SK-N-SH (cell line): ENCODE results near the gene DENND1A. TPM values are rescaled to one million over a fixed set of nuclear protein-coding genes. Genes with fewer than 3 reads are reported as not detected.

ENCODE experiments used
- CTCF ChIA-PET: fragments of 300-600, 350-600 bp; formaldehyde crosslinking; extraction: SDS; loops from one replicate; lab custom pipeline; 2021; lab: Yijun Ruan, JAX
- POLR2A ChIA-PET: fragments of 350-600 bp; sonication (Branson Sonifier 250); formaldehyde crosslinking; extraction: SDS; loops from one replicate; lab custom pipeline; 2020; ENCODE audit warnings: antibody characterized with exemption, inconsistent platforms; lab: Yijun Ruan, JAX
- DNase-seq: peaks from one replicate; pipeline ENCODE4 v3.0.0; 2012
- H2AFZ ChIP-seq: fragments of 200-600 bp; sonication (generic); 2 replicates; pipeline ENCODE4 v1.8.1; 2016; ENCODE audit warnings: antibody characterized with exemption, mild to moderate bottlenecking, low read depth
- H3F3A ChIP-seq: fragments of 200-600 bp; sonication (generic); replicated peaks from 2 replicates; pipeline ENCODE3; 2016; ENCODE audit warnings: antibody characterized with exemption, mild to moderate bottlenecking; ENCODE audit not compliant: insufficient read depth
- H3K27ac ChIP-seq, 2 experiments: fragments of 200-500 bp in 1 of 2; fragments of 200-600 bp in 1 of 2; sonication (Bioruptor generic) in 1 of 2; sonication (generic), shearing (Covaris generic) in 1 of 2; 2 replicates each; pipeline versions ENCODE4 v1.5.1 to v1.6.1; 2014 to 2016; ENCODE audit warnings: low read depth in 2 of 2, inconsistent platforms in 1 of 2, low read length in 1 of 2, mild to moderate bottlenecking in 1 of 2, mixed read lengths in 1 of 2
- H3K27me3 ChIP-seq: fragments of 200-600 bp; sonication (generic), shearing (Covaris generic); 2 replicates; pipeline ENCODE4 v1.6.1; 2016; ENCODE audit warnings: mixed run types; ENCODE audit not compliant: insufficient read depth
- H3K36me3 ChIP-seq, 2 experiments: fragments of 200-500 bp in 1 of 2; fragments of 200-600 bp in 1 of 2; sonication (Bioruptor generic) in 1 of 2; sonication (generic) in 1 of 2; replicated peaks in 1 of 2; 2 replicates each; pipeline versions ENCODE3 to v1.5.1; 2014 to 2016; ENCODE audit warnings: low read length in 1 of 2, mild to moderate bottlenecking in 1 of 2; ENCODE audit not compliant: insufficient read depth in 2 of 2, control insufficient read depth in 1 of 2
- H3K4me1 ChIP-seq, 2 experiments: fragments of 200-500 bp in 1 of 2; fragments of 200-600 bp in 1 of 2; sonication (Bioruptor generic) in 1 of 2; sonication (generic), shearing (Covaris generic) in 1 of 2; 2 replicates each; pipeline versions ENCODE4 v1.5.1 to v1.6.1; 2014 to 2016; ENCODE audit warnings: low read depth in 1 of 2, low read length in 1 of 2, mixed run types in 1 of 2; ENCODE audit not compliant: insufficient read depth in 2 of 2, control insufficient read depth in 1 of 2
- H3K4me2 ChIP-seq: fragments of 200-600 bp; sonication (generic), shearing (Covaris generic); 2 replicates; pipeline ENCODE4 v1.6.1; 2017; ENCODE audit warnings: mixed run types
- H3K4me3 ChIP-seq, 2 experiments: fragments of 200-500 bp in 1 of 2; fragments of 200-600 bp in 1 of 2; sonication (Bioruptor generic) in 1 of 2; sonication (generic), shearing (Covaris generic) in 1 of 2; 2 replicates each; pipeline versions ENCODE4 v1.5.1 to v1.8.1; 2014 to 2016; ENCODE audit warnings: low read depth in 2 of 2, inconsistent platforms in 1 of 2, low read length in 1 of 2, mild to moderate bottlenecking in 1 of 2, mixed read lengths in 1 of 2, moderate library complexity in 1 of 2
- H3K79me2 ChIP-seq: fragments of 200-600 bp; sonication (generic); 2 replicates; pipeline ENCODE4 v1.8.1; 2017; ENCODE audit warnings: mild to moderate bottlenecking; ENCODE audit not compliant: insufficient read depth
- H3K9ac ChIP-seq: fragments of 200-600 bp; sonication (generic); 2 replicates; pipeline ENCODE4 v1.6.1; 2017; ENCODE audit warnings: mixed run types
- H3K9me2 ChIP-seq: fragments of 200-600 bp; sonication (generic); 2 replicates; pipeline ENCODE4 v1.6.1; 2017; ENCODE audit warnings: mixed run types
- H3K9me3 ChIP-seq: fragments of 200-600 bp; sonication (generic); 2 replicates; pipeline ENCODE4 v1.6.1; 2017; ENCODE audit warnings: mixed run types, mild to moderate bottlenecking, moderate library complexity
- H4K20me1 ChIP-seq: fragments of 200-600 bp; sonication (generic); 2 replicates; pipeline ENCODE4 v1.6.1; 2017; ENCODE audit warnings: mild to moderate bottlenecking, mixed run types; ENCODE audit not compliant: insufficient read depth
- CHD2 ChIP-seq: fragments of 150-350 bp; IDR thresholded peaks from 2 replicates; pipeline ENCODE4 v1.6.1; 2018; ENCODE audit warnings: low read length; ENCODE audit not compliant: partially characterized antibody
- CTCF ChIP-seq: fragments of 200-600 bp; sonication (generic); IDR thresholded peaks from 2 replicates; pipeline ENCODE4 v1.6.1; 2017; ENCODE audit warnings: antibody characterized with exemption, mild to moderate bottlenecking, moderate library complexity
- ELF1 ChIP-seq: IDR thresholded peaks from 2 replicates; pipeline ENCODE4 v1.4.0; 2012
- FOSL2 ChIP-seq: IDR thresholded peaks from 2 replicates; pipeline ENCODE4 v1.4.0; 2012; ENCODE audit warnings: low read depth, mild to moderate bottlenecking, moderate library complexity, borderline replicate concordance
- FOXJ3 ChIP-seq: sonication (generic); formaldehyde crosslinking; IDR thresholded peaks from 2 replicates; pipeline ENCODE4 v1.5.1; 2020; ENCODE audit warnings: mild to moderate bottlenecking, missing genetic modification reagents
- FOXM1 ChIP-seq: IDR thresholded peaks from 2 replicates; pipeline ENCODE4 v1.4.0; 2012; ENCODE audit warnings: low read depth, mild to moderate bottlenecking
- GABPA ChIP-seq: IDR thresholded peaks from 2 replicates; pipeline ENCODE4 v1.4.0; 2012; ENCODE audit warnings: low read depth, mild to moderate bottlenecking
- JUND ChIP-seq: IDR thresholded peaks from 2 replicates; pipeline ENCODE4 v1.4.0; 2012
- MEF2A ChIP-seq: IDR thresholded peaks from 2 replicates; pipeline ENCODE4 v1.4.0; 2012; ENCODE audit warnings: low read depth, borderline replicate concordance
- MXI1 ChIP-seq: IDR thresholded peaks from 2 replicates; pipeline ENCODE4 v1.6.1; 2012; ENCODE audit warnings: mild to moderate bottlenecking, low read depth, low read length, improper control_type of control experiment
- NFIC ChIP-seq: IDR thresholded peaks from 2 replicates; pipeline ENCODE4 v1.4.0; 2012; ENCODE audit warnings: borderline replicate concordance
- NRF1 ChIP-seq: IDR thresholded peaks from 2 replicates; pipeline ENCODE4 v1.6.1; 2012; ENCODE audit warnings: low read depth, mild to moderate bottlenecking, low read length
- POLR2AphosphoS5 ChIP-seq: IDR thresholded peaks from 2 replicates; pipeline ENCODE4 v1.6.1; 2012; ENCODE audit warnings: low read depth, low read length
- RCOR1 ChIP-seq: fragments of 150-350 bp; IDR thresholded peaks from 2 replicates; pipeline ENCODE4 v1.6.1; 2017; ENCODE audit warnings: antibody characterized with exemption, low read length
- RFX5 ChIP-seq: IDR thresholded peaks from 2 replicates; pipeline ENCODE4 v1.6.1; 2012; ENCODE audit warnings: mild to moderate bottlenecking, improper control_type of control experiment, low read length
- RXRA ChIP-seq: IDR thresholded peaks from 2 replicates; pipeline ENCODE4 v1.4.0; 2012; ENCODE audit warnings: low read depth, mild to moderate bottlenecking, borderline replicate concordance
- SIN3A ChIP-seq: IDR thresholded peaks from 2 replicates; pipeline ENCODE4 v1.6.1; 2012; ENCODE audit warnings: low read depth, mild to moderate bottlenecking, low read length, moderate library complexity, borderline replicate concordance
- SMC3 ChIP-seq: IDR thresholded peaks from 2 replicates; pipeline ENCODE4 v1.6.1; 2012; ENCODE audit warnings: low read depth, low read length, improper control_type of control experiment
- YY1 ChIP-seq: IDR thresholded peaks from 2 replicates; pipeline ENCODE4 v1.4.0; 2012; ENCODE audit warnings: low read depth, mild to moderate bottlenecking
- ZBTB33 ChIP-seq: IDR thresholded peaks from 2 replicates; pipeline ENCODE4 v1.4.0; 2012; ENCODE audit warnings: low read depth, borderline replicate concordance
- WGBS: methylation state at CpG from one replicate; pipeline ENCODE4 v1.1.6; 2017; ENCODE audit warnings: low lambda C conversion rate; 5-methylcytosine and 5-hydroxymethylcytosine counted together
- polyA plus RNA-seq, 3 experiments: library from polyadenylated mRNA; depleted of rRNA; stranded (reverse); fragments of >200 nt; gene quantifications; 2 replicates each; pipeline ENCODE4 v1.2.3, GENCODE V29; 2012

DENND1A gene
- polyA plus RNA-seq, 1 of the 3 experiments (the other 2 are of a cell fraction), result 25.4 TPM

- Histone ChIP-seq H4K20me1 (no peaks in the 10 kb centered on the region), H3K79me2 (no peaks in the 10 kb centered on the region), H3K4me2 (no peak overlapping the region), H3K36me3 (no peaks in the 10 kb centered on the region), H2AFZ (no peak overlapping the region), H3K27ac (no peak overlapping the region), H3F3A (no peaks in the 10 kb centered on the region), H3K27me3 (no peaks in the 10 kb centered on the region), H3K9me3 (no peaks in the 10 kb centered on the region), H3K9ac (no peak overlapping the region), H3K9me2 (no peaks in the 10 kb centered on the region), H3K4me3 (no peak overlapping the region), H3K4me1 (no peaks in the 10 kb centered on the region; a peak in 1 of 4 replicates)
- ChIA-PET POLR2A (no interaction called here), CTCF (interaction anchor here (0.8 to 1.0 kb wide), 2 partner anchors 9 to 81 kb away, joined by 3 read pairs; no protein-coding TSS in a partner anchor)
- DNase-seq, result no peak
- WGBS, result 80% methylated on average over 6 of the region's 9 CpGs
- TF ChIP-seq YY1 (no peak), FOXM1 (no peak), ZBTB33 (no peak), CTCF (no peak), MXI1 (no peak), CHD2 (no peak), MEF2A (no peak), SIN3A (no peak), FOXJ3 (CRISPR knock-in tag) (no peak), GABPA (no peak)
These were observed 446.6 kb downstream of the DENND1A start for GRCh38 chr9:123483191-123483803.

DNA sequence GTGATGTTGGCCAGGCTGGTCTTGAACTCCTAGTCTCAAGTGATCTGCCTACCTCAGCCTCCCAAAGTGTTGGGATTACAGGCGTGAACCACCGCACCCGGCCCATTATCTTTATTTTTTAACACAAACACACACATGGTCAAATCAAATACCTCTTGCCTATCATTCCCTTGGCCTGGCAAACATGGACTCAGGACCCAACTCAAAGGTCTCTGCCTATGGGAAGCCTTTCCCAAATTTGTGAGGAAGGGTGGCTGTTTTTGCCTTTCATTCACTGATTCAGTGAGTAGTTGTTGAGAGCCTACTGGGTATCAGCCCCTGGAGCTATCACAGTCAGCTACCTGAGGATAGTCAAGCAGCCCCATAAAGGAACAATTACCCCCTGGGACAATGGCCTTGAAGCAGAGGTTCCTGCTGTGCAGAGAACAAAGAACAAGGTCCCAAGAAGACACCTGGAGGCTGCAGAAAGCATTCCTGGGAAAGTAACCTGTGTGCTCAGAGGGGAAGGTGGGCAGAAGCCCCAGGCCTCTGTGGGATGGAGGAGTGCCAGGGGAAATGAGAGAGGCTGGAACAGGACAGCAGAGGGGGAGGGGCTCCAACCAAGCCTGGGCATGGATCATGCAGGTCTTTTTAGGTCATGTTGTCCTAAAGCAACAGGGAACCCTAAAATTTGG lies 447.5 kb downstream of the DENND1A start:
- TF ChIP-seq SMC3 (no peak), YY1 (no peak), ELF1 (no peak), RCOR1 (no peak), RXRA (no peak), JUND (no peak), MEF2A (no peak), NRF1 (no peak), FOSL2 (no peak), POLR2AphosphoS5 (no peak), NFIC (no peak), RFX5 (no peak), ZBTB33 (no peak), FOXJ3 (CRISPR knock-in tag) (no peak)

More for the DNA sequence above, 447.5 kb downstream of the DENND1A start:
- no peaks in the 10 kb centered on the region for H3K9me3 ChIP-seq
- H3F3A ChIP-seq, result no peaks in the 10 kb centered on the region
- ChIA-PET CTCF (no interaction called here), POLR2A (no interaction called here)
- no peak for DNase-seq
- H3K4me1 ChIP-seq, result no peaks in the 10 kb centered on the region; a peak in 1 of 4 replicates
- H3K27me3 ChIP-seq, result no peaks in the 10 kb centered on the region
- WGBS, result 98% methylated on average over 3 of the region's 3 CpGs
- H3K4me3 ChIP-seq, result no peak overlapping the region
- H3K4me2 ChIP-seq, result no peak overlapping the region
- H3K9me2 ChIP-seq, result no peaks in the 10 kb centered on the region
- H3K36me3 ChIP-seq, result no peaks in the 10 kb centered on the region
- H3K79me2 ChIP-seq, result no peaks in the 10 kb centered on the region
- H4K20me1 ChIP-seq, result no peaks in the 10 kb centered on the region
- H2AFZ ChIP-seq, result no peak overlapping the region
- no peak overlapping the region for H3K9ac ChIP-seq
- H3K27ac ChIP-seq, result no peak overlapping the region
